Left renal cortex interstitium (tissue), 4 donors: ENCODE results near the gene SOX21. TPM values are rescaled to one million over a fixed set of nuclear protein-coding genes. Genes with fewer than 3 reads are reported as not detected.

Experiments
- DNase-seq, 4 donors: peaks; one replicate each; pipeline ENCODE4 v3.0.0-alpha.2; 2013; ENCODE audit warnings: low read depth in 4 of 4, low spot score in 2 of 4, missing footprints in 1 of 4
- polyA plus RNA-seq, 4 donors: library from polyadenylated mRNA; unstranded; fragments of 120-200 nt; gene quantifications; one replicate each; pipeline ENCODE4 v1.2.1, GENCODE V29; 2013; ENCODE audit not compliant: insufficient read length in 4 of 4

Gene SOX21
- polyA plus RNA-seq, 4 donors, result 0.25 to 0.41 (median 0.31) TPM

DNA sequence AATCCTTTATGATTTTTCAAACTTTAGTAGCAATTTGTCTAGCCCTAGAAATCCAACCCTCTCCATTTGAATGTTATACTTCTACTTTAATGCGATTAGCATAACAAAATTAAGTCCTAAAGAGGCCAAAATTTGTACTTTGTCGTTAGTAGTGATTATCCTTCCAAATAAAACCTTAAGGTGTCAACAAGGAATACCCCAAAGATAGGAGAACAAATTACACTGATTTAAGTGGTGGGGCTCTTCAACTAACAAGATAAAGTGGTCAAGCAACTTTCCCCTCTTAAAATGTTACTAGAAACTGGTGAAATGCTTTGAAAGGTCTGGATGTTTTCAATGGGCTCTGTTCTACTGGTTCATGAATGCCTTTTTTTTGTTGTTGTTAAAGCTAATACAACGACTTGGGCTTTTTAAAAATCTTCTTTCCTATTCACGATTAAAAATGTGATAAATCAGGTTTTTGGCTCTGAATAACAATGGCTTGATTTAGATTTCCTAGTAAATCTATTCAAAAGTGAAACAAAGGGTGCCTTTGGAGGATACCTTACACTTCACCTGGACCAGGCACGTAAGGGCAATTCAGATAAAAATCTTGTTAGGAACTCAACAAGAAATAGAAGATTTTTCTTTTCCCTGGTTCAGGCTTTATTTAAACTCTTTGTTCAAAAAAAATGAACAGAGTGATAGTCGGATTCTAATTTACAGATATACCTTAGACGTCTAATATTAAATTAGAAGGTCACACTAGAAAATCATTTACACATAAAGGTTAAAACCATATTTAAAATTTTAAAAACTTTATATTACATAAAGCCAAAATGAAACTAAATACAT lies 3.1 kb downstream of the SOX21 start:
- no peak for DNase-seq

- no peak for DNase-seq
Observed at GRCh38 chr13:94708031-94708859, 4.1 kb downstream of the SOX21 start.

- no peak for DNase-seq
Observed at GRCh38 chr13:94707400-94708021, 4.8 kb downstream of the SOX21 start.

DNA sequence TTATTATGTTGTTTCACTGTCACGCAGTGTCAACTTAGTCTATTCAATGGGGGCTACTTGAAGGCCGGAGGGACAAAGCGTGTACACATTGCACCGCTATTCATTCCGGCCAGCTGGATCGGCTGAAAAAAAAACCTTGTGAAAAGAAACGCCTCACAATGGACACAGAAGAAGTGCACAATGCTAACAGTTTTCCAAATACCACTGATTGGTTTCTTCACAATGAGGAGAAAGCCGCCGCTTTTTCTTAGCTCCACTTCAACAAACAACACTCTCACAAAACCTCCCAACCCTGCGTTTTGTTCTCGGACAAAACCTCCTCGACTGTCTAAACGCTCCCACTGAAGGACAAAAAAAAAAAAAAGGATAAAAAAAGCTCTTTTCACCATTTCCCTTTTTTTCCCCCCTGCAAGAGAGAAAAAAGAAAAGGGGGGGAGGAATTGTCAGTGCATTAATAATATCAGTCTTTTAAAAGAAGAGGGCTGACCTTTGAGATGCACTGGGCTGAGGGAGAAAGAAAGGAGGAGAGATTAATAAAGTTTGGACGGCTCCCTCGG lies 5.4 kb downstream of the SOX21 start:
- DNase-seq, result no peak

DNA sequence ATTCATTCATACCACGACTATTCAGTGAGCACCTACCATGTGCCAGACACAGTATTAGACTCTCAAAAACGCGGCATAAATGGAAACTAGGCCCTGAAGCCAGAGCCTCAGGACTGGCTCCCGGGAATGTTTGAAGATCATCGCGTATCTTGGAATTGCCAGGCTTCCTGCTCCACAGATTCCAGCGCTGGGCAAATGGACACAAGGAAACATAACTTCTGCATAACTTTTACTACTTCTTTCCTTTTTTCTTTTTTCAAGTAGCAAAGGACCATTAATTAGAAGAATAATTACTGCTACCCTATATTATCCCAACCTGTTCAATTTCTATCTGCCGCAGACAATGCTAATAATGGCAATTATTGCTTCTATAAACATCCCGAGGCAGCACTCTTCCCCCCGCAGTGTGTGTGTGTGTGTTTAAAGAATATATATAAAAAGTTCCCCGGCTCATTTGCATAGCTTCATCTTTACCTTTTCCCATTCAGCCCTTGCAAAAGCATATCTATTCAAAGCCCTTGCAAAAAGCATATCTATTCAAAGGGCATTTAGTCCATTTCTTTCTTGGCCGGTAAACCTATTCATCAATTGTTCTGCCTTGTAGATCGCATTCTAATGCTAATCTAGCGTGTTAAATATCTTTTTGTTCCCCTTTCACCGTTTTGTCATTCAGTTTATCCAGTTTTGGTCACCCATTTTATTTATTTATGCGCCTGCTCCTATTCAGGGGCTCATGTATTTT lies 6.1 kb downstream of the SOX21 start:
- DNase-seq, result no peak

GRCh38 chr13:94705081-94706030 lies 7.0 kb downstream of the SOX21 start:
- no peak for DNase-seq

- DNase-seq, result no peak
Observed at GRCh38 chr13:94704377-94705080, 7.8 kb downstream of the SOX21 start.

DNA sequence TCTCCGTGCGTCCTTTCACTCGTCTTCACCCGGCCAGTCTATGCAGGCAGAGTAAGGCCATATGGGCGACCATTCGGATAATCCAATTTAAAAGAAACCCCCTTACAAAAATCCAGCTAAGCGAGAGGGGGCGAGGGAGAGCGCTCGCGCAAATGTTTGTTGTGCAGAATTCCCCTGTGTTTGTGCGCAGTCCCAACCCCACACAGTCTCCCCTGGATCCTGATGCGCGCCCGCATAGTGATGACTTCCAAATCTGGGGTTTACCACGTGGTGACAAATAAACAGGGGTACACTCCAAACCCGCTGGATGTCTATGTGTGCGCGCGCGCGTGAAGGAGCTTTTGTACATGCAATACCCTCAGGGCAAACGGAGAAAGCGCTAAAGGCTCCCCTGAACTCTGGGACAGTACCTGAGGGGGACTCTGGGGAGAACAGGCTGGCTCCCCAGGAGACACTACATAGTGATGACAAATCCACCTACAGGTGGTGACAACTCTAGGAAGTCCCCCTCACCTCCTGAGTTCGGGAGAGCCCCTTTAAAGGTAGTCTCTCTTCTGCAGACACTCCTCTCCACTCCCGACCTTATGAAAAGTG lies 8.5 kb downstream of the SOX21 start:
- no peak for DNase-seq

GRCh38 chr13:94703271-94703670 lies 9.1 kb downstream of the SOX21 start:
- no peak for DNase-seq

GRCh38 chr13:94702181-94703041 lies 9.9 kb downstream of the SOX21 start:
- no peak for DNase-seq

GRCh38 chr13:94701313-94702180 lies 10.8 kb downstream of the SOX21 start:
- no peak for DNase-seq

GRCh38 chr13:94700536-94700935 lies 11.8 kb downstream of the SOX21 start:
- DNase-seq, result no peak

DNA sequence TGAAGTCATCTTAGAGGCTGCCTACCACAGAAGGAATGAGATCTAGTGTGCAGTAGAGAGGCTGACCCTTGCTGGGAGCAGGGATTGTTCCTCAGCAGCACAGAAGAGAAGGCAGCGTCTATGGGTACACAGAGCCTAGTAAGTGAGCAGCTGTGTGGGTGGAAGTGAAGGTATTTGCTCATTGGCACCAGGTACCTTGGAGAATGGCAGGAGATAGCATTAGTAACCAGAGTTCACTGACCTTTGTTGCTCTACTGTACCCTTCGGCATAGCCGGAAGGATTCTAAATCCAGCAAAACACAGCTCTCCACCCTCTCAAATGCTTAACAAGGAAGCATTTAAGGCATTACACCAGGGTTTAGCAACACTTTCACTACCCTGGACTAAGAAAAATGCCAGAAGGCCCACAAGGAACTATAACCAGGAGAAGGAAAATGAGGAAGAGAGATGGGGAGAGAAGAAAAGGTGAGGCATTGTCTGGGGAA lies 12.3 kb downstream of the SOX21 start:
- DNase-seq, result no peak

DNA sequence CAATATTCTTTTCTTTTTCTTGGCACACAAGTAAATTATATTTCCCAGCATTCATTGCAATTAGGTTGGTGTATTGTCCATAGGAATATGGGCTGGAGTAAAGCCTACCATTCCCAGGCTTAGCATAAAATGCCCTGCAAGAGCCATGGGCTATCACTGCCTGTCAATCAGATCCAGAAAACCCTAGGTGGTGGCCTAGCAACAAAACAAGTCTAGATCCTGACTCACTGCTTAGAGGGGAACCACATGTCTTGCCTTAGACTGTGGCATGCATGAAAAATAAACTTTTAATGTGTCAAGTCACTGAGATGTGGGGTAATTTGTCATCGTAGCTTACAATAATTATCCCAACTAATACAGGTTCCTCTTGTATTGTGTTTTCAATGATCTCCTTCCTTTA lies 16.2 kb downstream of the SOX21 start:
- DNase-seq, result no peak

DNA sequence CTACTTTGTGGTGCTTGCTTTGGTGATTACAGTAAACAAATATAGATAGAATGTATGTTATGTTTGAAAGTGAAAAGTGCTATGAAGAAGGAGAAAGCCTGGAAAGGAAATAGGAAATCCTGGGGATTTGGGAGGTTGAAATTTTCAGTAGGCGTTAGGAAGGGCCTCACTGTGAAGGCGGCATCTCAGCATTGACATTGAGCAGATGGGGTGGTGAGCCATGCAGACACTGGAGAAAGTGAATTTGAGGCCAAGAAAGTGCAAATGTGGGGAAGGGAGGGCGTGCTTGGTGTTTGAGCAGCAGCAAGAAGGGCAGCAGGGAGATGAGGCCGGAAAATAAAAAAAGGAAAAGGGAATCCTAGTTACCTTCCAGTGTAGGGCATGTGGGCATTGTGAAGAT lies 20.3 kb downstream of the SOX21 start:
- no peak for DNase-seq

- no peak for DNase-seq
Observed at GRCh38 chr13:94683409-94683808, 28.9 kb downstream of the SOX21 start.
